GM20000 (cell line): ENCODE measurements around the gene C10orf90.

Experiments
- DNase-seq: peaks from one replicate; pipeline ENCODE4 v3.0.0; 2012; ENCODE audit warnings: low spot score
- CTCF ChIP-seq: IDR thresholded peaks from 2 replicates; pipeline ENCODE4 v1.5.1; 2012; ENCODE audit warnings: mild to moderate bottlenecking, control low read depth; ENCODE audit errors: extremely low read depth, missing control alignments

The C10orf90 gene

GRCh38 chr10:126598009-126598408 lies 72.5 kb downstream of the C10orf90 start:
- TF ChIP-seq CTCF: peak; percentile 29
- DNase-seq: peak; percentile 13

- DNase-seq: no peak
- TF ChIP-seq CTCF: no peak
Measured at GRCh38 chr10:126597211-126597610, 73.3 kb downstream of the C10orf90 start.

GRCh38 chr10:126596472-126597016 lies 73.9 kb downstream of the C10orf90 start:
- DNase-seq: no peak
- no peak for TF ChIP-seq CTCF

GRCh38 chr10:126595160-126595559 lies 75.3 kb downstream of the C10orf90 start:
- no peak for DNase-seq
- TF ChIP-seq CTCF: no peak

- no peak for TF ChIP-seq CTCF
- no peak for DNase-seq
Measured at GRCh38 chr10:126593968-126594701, 76.4 kb downstream of the C10orf90 start.

GRCh38 chr10:126592901-126593300 lies 77.6 kb downstream of the C10orf90 start:
- DNase-seq: no peak
- TF ChIP-seq CTCF: no peak

GRCh38 chr10:126588024-126588423 lies 82.5 kb downstream of the C10orf90 start:
- TF ChIP-seq CTCF: no peak
- no peak for DNase-seq
